Measurements from ENCODE around the gene ALG9. TPM values are rescaled to one million over a fixed set of nuclear protein-coding genes. Genes with fewer than 3 reads are reported as not detected.

Gene ALG9
- total RNA-seq, 1 experiment from 2014 or later, result 23.7 TPM

DNA sequence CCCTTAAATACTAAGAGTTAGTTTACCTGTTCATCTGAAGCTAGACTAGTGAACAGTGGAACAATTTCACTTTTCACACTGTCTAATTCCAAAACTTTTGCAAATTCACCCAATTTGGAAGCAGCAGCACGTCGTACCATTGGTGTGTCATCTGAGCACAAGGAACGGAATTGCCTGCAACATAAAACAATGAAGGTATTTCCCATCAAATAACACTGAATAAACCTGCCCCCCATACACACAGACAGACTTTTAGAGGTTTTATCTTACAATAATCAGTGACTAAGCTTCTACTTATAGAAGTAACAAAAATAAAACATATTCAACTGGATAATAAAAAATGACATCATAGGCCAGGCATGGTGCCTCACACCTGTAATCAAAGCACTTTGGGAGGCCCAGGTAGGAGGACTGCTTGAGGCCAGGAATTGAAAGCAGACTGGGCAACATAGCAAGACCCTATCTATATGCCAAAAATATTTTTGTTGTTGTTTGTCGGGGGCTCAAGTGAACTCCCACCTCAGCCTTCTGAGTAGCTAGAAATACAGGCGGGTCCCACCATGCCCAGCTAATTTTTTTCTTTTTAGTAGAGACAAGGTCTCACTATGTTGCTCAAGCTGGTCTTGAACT is 111.5 kb downstream of the ALG9 start:
- no TSS peak for BruUV-seq (replicated peaks)
- Histone ChIP-seq H3K9ac (ENCODE audit: low read length) (no peak overlapping the region), H4K20me1 (ENCODE audit: insufficient read depth) (no peaks in the 10 kb centered on the region), H3K27ac (ENCODE audit: low read depth, low read length) (no peak overlapping the region), H3K79me2 (ENCODE audit: insufficient read depth, low read length) (peaks cover 3% of the 10 kb centered on the region; the same call in 1 of the 2 replicates), H2AFZ (ENCODE audit: low read depth, low read length, poor library complexity, severe bottlenecking) (no peak overlapping the region), H3K36me3 (ENCODE audit: control insufficient read depth in 1 of 2, insufficient read depth in 2 of 2, low read length in 2 of 2) (peaks cover 39 to 42% of the 10 kb centered on the region in 2 experiments; a peak in 3 of 4 replicates), H3K9me2 (ENCODE audit: insufficient read depth) (no peaks in the 10 kb centered on the region), H3K4me2 (ENCODE audit: low read length) (no peak overlapping the region), H3K27me3 (ENCODE audit: insufficient read depth, low read length) (no peaks in the 10 kb centered on the region), H3K9me3 (ENCODE audit: control insufficient read depth in 1 of 2, insufficient read depth in 1 of 2, low read depth in 1 of 2, low read length in 2 of 2) (no peaks in the 10 kb centered on the region), H3K4me1 (ENCODE audit: control insufficient read depth in 1 of 2, insufficient read depth in 2 of 2, low read length in 2 of 2) (peaks cover 0 to 2% of the 10 kb centered on the region in 2 experiments; a peak in 1 of 4 replicates), H3K4me3 (replicated peaks in 1 of 2; ENCODE audit: low read depth in 1 of 2, low read length in 2 of 2) (no peak overlapping the region)
- TF ChIP-seq ELF1 (IDR thresholded peaks at IDR 0.05; ENCODE audit: borderline replicate concordance, low read depth) (no peak), CEBPB (IDR thresholded peaks at IDR 0.05; ENCODE audit: low read depth) (no peak), SIN3A (IDR thresholded peaks at IDR 0.05; ENCODE audit: low read depth) (no peak)
- intact Hi-C loops (cut with micrococcal nuclease), result no loop called here
- CTCF ChIA-PET, result interaction anchor here (1.3 kb wide), 1 partner anchor 17 kb away, joined by 3 read pairs; no protein-coding TSS in a partner anchor
- ATAC-seq (no peak), DNase-seq (ENCODE audit: low read depth, low spot score) (no peak)
- RAD21 ChIA-PET (ENCODE audit: low non-redundant PET in 1 of 2, low total read pairs in 2 of 2, uncharacterized antibody in 2 of 2, unreplicated experiment in 2 of 2), result no interaction called here
- POLR2A ChIA-PET, result no interaction called here

DNA sequence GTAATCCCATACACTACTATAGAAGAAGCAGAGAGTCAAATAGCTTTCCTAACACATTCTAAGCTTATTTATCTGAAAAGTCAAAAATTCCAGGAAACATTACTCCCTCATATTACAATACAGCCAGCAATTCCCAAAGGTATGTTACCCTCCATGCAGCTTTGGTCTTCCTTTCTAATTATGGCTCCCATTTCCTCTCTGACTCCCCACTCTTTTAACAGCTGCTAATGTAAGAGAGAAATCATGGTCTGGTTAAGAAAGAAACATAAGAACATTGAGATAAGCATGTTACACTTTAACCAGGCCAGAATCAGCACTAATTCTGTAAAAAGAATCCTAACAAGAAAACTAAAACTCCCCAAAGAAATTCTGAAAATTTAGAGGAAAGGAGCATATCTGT is 112.0 kb downstream of the ALG9 start:
- ATAC-seq (no peak), DNase-seq (ENCODE audit: low read depth, low spot score) (no peak)
- no peak overlapping the region for H2AFZ ChIP-seq (ENCODE audit: low read depth, low read length, poor library complexity, severe bottlenecking)
- ChIA-PET POLR2A (no interaction called here), RAD21 (ENCODE audit: low non-redundant PET in 1 of 2, low total read pairs in 2 of 2, uncharacterized antibody in 2 of 2, unreplicated experiment in 2 of 2) (no interaction called here), CTCF (interaction anchor here (1.3 kb wide), 1 partner anchor 18 kb away, joined by 3 read pairs; no protein-coding TSS in a partner anchor)
- BruUV-seq (replicated peaks), result no TSS peak
- intact Hi-C loops (cut with micrococcal nuclease), result no loop called here
- no peaks in the 10 kb centered on the region; the same call in 1 of the 2 replicates for H3K79me2 ChIP-seq (ENCODE audit: insufficient read depth, low read length)
- no peaks in the 10 kb centered on the region for H3K9me3 ChIP-seq (ENCODE audit: control insufficient read depth in 1 of 2, insufficient read depth in 1 of 2, low read depth in 1 of 2, low read length in 2 of 2)
- H3K4me1 ChIP-seq (ENCODE audit: control insufficient read depth in 1 of 2, insufficient read depth in 2 of 2, low read length in 2 of 2), result no peaks in the 10 kb centered on the region
- H3K4me2 ChIP-seq (ENCODE audit: low read length), result no peak overlapping the region
- no peak overlapping the region for H3K4me3 ChIP-seq (replicated peaks in 1 of 2; ENCODE audit: low read depth in 1 of 2, low read length in 2 of 2)
- H3K36me3 ChIP-seq (ENCODE audit: control insufficient read depth in 1 of 2, insufficient read depth in 2 of 2, low read length in 2 of 2), result peaks cover 39 to 44% of the 10 kb centered on the region in 2 experiments; a peak in 3 of 4 replicates
- H3K9ac ChIP-seq (ENCODE audit: low read length), result no peak overlapping the region
- H3K9me2 ChIP-seq (ENCODE audit: insufficient read depth), result no peaks in the 10 kb centered on the region
- H3K27ac ChIP-seq (ENCODE audit: low read depth, low read length), result no peak overlapping the region
- no peaks in the 10 kb centered on the region for H3K27me3 ChIP-seq (ENCODE audit: insufficient read depth, low read length)
- H4K20me1 ChIP-seq (ENCODE audit: insufficient read depth), result no peaks in the 10 kb centered on the region
- TF ChIP-seq EGR1 (IDR thresholded peaks at IDR 0.05; ENCODE audit: low read depth) (no peak), POLR2AphosphoS5 (IDR thresholded peaks at IDR 0.05; ENCODE audit: low read depth, low read length) (no peak), CEBPB (IDR thresholded peaks at IDR 0.05; ENCODE audit: low read depth) (no peak), CBX3 (IDR thresholded peaks at IDR 0.05; ENCODE audit: low read depth) (no peak), JUND (IDR thresholded peaks at IDR 0.05) (no peak), SIN3A (IDR thresholded peaks at IDR 0.05; ENCODE audit: low read depth) (no peak), ZNF274 (IDR thresholded peaks at IDR 0.05; ENCODE audit: low read depth, low read length) (no peak), ZFX (IDR thresholded peaks at IDR 0.05) (no peak), SRF (IDR thresholded peaks at IDR 0.05; ENCODE audit: low read depth) (no peak), RAD21 (IDR thresholded peaks at IDR 0.05; ENCODE audit: low read depth) (no peak)
- TF ChIP-seq, protein P1, sequence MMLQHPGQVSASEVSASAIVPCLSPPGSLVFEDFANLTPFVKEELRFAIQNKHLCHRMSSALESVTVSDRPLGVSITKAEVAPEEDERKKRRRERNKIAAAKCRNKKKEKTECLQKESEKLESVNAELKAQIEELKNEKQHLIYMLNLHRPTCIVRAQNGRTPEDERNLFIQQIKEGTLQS (IDR thresholded peaks at IDR 0.05), result no peak
- TF ChIP-seq, protein P2, sequence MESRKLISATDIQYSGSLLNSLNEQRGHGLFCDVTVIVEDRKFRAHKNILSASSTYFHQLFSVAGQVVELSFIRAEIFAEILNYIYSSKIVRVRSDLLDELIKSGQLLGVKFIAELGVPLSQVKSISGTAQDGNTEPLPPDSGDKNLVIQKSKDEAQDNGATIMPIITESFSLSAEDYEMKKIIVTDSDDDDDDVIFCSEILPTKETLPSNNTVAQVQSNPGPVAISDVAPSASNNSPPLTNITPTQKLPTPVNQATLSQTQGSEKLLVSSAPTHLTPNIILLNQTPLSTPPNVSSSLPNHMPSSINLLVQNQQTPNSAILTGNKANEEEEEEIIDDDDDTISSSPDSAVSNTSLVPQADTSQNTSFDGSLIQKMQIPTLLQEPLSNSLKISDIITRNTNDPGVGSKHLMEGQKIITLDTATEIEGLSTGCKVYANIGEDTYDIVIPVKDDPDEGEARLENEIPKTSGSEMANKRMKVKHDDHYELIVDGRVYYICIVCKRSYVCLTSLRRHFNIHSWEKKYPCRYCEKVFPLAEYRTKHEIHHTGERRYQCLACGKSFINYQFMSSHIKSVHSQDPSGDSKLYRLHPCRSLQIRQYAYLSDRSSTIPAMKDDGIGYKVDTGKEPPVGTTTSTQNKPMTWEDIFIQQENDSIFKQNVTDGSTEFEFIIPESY (IDR thresholded peaks at IDR 0.05; ENCODE audit: extremely low read depth, insufficient replicate concordance, low read length), result no peak
- TF ChIP-seq, protein P3, sequence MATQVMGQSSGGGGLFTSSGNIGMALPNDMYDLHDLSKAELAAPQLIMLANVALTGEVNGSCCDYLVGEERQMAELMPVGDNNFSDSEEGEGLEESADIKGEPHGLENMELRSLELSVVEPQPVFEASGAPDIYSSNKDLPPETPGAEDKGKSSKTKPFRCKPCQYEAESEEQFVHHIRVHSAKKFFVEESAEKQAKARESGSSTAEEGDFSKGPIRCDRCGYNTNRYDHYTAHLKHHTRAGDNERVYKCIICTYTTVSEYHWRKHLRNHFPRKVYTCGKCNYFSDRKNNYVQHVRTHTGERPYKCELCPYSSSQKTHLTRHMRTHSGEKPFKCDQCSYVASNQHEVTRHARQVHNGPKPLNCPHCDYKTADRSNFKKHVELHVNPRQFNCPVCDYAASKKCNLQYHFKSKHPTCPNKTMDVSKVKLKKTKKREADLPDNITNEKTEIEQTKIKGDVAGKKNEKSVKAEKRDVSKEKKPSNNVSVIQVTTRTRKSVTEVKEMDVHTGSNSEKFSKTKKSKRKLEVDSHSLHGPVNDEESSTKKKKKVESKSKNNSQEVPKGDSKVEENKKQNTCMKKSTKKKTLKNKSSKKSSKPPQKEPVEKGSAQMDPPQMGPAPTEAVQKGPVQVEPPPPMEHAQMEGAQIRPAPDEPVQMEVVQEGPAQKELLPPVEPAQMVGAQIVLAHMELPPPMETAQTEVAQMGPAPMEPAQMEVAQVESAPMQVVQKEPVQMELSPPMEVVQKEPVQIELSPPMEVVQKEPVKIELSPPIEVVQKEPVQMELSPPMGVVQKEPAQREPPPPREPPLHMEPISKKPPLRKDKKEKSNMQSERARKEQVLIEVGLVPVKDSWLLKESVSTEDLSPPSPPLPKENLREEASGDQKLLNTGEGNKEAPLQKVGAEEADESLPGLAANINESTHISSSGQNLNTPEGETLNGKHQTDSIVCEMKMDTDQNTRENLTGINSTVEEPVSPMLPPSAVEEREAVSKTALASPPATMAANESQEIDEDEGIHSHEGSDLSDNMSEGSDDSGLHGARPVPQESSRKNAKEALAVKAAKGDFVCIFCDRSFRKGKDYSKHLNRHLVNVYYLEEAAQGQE (IDR thresholded peaks at IDR 0.05; ENCODE audit: low read depth), result no peak

All from HCT116 (cell line).